Caki2 (cell line): Measurements from ENCODE around the gene EPS8L3. TPM values are rescaled to one million over a fixed set of nuclear protein-coding genes. Genes with fewer than 3 reads are reported as not detected.
A peak's percentile ranks its signal among the peaks of the same experiment; 100 is the strongest.
"Not testable (repeated sequence)": the region's sequence is repeated elsewhere in the genome, so short reads cannot be mapped to it uniquely, and the experiment has no call there.

Source experiments
- DNase-seq: peaks from one replicate; pipeline ENCODE4 v3.0.0-alpha.2; 2015; ENCODE audit warnings: low read depth
- in situ Hi-C: cut with HindIII; loops from 2 replicates; pipeline ENCODE4 v1.10.0; 2016; ENCODE audit warnings: low sequenced_read_pairs, low pct_unique_long_range_greater_than_20kb, mixed read lengths
- total RNA-seq: library from RNA; depleted of rRNA; stranded (reverse); fragments of >200 nt; shearing (Covaris generic); gene quantifications from 2 replicates; pipeline ENCODE4 v1.2.3, GENCODE V29; 2014; ENCODE audit warnings: low replicate concordance

The EPS8L3 gene
- total RNA-seq, 1 experiment from 2014 or later, result not detected

DNA sequence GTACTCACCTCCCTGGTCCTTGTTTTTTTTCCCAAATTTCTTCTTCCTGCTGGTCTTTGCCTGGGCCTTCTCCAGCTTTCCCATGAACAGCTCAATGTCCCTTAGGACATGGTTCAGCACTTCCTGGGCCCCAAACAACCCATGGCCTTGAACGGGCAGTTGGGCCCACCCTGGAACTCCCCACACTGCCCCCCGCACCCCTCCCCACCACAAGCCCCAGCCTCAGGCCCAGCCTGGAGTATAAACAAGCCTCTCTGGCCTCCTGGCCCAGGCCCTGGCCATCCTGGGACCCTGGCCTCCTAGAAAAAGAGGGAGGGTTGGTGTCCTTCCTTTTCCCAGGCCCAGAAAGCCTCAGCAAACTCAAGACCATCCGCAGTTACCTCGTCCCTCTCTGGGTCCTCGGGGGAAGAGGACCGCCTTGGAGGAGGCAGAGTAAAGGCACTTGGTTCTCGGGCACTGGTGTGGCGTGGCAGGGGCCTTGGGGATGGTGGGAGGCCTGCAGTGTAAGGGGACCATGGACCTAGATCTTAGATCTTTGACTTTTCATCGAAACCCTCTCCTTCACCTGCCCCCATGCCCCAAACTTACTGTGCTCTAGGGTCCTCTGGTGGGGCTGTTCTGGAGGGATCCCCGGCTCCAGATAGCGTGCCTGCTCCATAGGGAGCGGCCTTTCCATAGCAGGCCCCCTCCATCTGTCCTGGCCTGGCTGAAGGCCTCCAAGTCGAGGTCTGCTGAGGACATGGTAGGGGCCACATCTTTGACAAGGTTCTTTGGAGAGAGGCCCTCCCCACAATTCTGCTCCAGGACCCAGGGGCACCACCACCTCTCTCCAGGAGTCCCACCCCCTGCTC is 5.6 kb downstream of the EPS8L3 start:
- in situ Hi-C loops, result no loop called here
- DNase-seq, result no peak

DNA sequence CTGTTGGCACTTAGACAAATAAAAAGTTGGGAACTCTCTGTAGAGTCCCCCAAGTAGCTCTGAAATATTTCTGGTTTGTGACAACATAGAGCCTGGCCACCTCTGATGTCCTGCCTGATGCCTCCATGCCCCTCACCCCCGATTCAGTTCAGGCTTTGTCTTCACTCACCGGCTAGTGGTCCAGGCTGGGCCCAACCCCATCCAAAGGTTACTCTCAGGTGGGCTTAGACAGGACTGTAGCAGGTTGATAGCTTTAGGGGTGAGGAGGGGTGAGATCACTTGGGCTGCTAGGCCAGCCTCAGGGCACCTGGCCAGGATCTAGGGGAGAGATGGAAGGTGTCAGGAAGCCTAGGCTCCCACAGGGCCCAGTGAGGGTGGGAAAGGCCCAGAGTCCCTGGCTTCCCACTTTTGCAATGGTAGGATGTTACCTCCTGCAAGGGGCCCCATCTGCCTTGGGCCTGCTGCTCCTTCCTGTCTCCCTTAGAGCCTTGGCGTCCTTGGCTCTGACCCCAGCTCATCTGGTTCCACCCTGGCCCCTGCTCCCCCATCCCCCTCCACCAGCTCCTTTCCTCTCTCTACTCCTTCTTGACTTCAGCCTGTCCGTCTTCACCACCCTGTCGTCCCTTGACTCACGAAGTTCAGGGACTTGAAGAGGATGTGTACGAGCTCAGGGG is 6.7 kb downstream of the EPS8L3 start:
- no peak for DNase-seq
- in situ Hi-C loops, result no loop called here

DNA sequence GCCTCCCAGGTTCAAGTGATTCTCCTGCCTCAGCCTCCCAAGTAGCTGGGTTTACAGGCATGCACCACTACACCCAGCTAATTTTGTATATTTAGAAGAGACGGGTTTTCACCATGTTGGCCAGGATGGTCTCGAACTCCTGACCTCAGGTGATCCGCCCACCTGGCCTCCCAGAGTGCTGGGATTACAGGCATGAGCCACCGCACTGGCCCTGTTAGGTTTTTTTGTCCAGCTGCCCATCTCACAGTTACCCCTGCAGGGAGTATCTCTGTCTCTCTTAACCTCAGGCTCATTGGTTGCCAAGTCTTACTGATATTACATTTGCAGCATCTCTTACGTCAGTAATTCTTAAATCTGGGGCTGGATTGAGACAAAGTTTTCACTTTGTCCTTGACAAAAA is 7.4 kb downstream of the EPS8L3 start:
- DNase-seq, in situ Hi-C loops: not testable (repeated sequence)

DNA sequence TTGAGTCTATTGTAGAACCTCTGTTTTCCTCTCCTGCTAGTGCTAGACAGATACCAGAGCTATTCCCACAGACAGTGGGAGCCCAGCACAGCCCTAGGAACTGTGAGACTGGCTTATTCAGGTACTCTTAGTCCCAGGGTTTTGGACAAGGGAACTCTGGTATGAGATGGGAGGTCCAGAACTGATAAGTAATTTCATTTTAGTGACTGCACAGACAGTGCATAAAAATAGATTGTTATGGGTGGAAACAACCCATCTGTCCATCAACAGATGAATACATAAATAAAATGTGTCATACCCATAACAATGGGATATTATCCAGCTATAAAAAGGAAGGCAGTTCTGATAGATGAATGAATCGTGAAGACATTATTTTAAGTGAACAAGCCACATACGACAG is 9.0 kb downstream of the EPS8L3 start:
- in situ Hi-C loops, result no loop called here
- no peak for DNase-seq

DNA sequence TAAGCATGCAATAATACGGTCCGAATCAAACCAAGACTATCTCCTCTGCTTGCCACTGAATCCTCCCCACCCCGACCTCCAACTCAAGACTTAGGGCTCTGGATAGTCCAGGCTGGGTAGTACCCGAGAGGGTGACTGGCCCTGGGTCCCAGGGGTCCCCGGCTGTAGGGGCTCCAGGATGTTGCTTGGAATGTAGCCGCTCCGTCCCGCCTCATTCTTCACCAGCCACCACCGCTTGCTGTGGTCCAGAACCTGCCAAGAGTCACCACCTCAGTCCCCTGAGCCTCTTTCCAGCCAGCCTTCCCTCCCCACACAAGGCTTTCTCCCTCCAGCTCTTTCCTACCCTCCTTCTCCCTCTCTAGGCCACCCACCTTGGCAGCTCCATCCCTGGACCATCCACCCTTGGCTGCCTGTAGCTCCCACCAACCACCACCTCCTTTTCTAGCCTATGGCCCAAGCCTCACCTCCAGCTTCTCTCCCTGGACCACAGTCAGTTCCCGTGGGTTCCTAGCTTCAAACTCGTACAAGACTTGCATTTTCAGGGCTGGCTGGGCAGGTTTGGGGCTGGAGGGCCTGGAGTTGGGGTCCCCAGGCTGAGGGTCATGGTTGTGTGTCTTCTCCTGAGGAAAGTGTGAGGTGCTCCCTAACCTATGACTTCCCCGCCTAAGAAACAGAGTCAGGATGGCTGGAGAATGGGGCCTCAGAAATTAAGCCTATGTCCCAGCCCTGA is 12.0 kb downstream of the EPS8L3 start:
- in situ Hi-C loops, result no loop called here
- no peak for DNase-seq

DNA sequence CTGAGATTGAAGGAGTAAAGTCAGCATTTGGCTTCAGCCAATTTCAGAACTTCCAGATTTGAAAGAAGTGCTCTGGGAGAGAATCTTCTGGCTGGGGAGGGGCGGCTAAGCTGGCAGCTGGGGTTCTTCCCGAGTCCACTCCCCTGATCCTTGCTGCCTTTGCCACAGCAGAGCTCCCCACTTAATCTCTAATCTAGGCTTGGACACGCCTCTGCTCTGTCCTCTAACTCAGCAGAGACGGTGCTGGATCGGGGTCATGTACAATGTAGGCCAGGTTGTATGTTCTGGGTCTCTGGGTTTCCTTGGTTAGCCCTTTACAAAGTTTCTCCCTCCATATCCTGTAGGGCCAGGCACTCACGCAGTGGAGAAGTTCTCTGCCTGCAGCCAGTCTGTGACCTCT is 12.8 kb downstream of the EPS8L3 start:
- in situ Hi-C loops, result no loop called here
- no peak for DNase-seq

DNA sequence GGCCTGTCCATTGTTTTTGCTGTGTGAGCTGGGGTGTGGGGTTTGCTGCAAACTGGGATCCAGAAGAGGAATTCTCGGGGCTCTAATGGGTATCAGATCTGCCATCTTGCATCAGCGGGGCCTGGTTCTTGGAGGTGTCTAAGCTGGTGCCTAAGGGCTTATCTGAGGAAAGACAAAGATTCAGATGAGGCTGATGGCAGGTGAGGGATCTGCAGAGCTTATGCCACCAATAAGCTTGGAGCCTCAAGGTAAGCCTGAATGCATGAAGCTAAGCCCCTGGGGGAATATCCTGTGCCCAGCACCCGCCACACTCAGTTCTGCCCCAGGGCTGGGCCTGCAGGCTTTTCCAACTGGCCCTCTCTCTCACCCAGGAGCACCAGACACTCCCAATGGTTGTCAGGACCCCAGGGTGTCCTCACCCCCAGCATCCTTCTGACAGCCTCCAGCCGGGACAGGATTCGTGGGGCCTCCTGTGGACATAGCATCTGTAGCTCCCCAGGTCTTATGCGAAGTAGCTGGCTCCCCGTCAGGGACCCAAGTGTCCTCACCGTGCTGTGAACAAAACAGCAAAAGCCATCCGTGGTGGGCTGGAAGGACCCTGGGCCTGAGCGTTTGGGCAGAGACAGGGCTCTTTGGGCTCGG is 13.4 kb downstream of the EPS8L3 start:
- no peak for DNase-seq
- in situ Hi-C loops, result no loop called here

DNA sequence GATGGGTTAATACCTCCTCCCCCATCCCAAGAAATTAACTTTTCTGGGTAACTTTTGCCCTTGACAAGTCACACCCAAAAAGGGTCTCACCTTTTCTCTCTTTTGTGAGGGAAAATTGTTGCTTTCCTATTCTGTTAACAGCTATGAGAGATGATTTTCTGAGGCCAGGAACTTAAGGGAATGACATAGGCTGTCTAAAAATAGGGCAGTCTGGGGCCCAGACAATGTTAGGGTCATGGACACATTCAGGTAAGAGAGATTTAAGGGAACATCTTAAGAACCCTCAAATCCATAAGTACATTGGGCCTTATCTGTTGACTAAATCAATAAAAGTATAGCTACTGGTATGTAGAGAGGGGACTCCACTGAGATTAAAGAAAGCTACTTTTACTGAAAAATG is 14.5 kb downstream of the EPS8L3 start:
- DNase-seq, result no peak
- in situ Hi-C loops, result no loop called here

DNA sequence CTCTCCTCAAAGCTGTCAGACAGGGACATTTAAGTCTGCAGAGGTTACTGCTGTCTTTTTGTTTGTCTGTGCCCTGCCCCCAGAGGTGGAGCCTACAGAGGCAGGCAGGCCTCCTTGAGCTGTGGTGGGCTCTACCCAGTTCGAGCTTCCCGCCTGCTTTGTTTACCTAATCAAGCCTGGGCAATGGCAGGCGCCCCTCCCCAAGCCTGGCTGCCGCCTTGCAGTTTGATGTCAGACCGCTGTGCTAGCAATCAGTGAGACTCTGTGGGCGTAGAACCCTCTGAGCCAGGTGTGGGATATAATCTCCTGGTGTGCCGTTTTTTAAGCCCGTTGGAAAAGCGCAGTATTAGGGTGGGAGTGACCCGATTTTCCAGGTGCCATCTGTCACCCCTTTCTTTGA is 15.4 kb downstream of the EPS8L3 start:
- DNase-seq, in situ Hi-C loops: not testable (repeated sequence)

DNA sequence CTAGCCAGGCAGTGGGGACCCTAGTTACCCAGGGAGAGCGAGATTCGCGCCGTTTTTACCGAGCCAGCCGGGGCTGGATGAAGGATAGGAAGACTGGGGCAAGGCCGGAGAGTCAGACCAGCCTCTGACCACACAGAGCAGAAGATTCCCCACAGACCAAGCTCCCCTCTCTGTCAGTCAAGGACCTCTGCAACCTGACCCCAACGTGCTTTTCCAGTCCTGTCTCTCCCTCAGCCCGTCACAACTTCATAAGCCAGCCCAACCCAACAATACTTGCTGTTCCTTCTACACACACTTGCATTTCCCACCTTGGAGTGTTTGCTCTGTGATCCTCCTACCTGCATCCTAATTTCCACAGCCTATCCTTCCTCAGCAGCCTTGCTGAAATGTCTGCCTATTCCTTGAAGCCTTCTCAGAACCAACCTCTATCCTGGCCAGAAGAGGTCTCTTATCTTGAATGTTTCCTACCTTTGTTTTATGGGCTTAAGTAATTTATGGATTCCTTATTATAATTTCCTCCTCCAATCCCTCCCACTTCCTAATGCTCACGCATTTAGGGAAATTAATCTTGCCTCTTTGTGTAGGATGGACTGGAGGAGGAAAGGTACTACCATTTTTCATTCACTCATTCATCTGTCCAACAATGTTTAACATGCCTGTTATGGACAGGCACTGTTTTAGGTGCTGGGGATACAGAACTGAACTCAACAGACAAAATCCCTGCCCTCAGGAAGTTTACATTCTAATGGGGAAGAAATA is 22.9 kb downstream of the EPS8L3 start, which contains the start of gene GSTM3:
Gene GSTM3, minus strand, starts transcription at position 424 of the 759 bp plus-strand sequence. CDS start 751 bp downstream, outside the sequence.
- DNase-seq, result no peak
- in situ Hi-C loops, result no loop called here

DNA sequence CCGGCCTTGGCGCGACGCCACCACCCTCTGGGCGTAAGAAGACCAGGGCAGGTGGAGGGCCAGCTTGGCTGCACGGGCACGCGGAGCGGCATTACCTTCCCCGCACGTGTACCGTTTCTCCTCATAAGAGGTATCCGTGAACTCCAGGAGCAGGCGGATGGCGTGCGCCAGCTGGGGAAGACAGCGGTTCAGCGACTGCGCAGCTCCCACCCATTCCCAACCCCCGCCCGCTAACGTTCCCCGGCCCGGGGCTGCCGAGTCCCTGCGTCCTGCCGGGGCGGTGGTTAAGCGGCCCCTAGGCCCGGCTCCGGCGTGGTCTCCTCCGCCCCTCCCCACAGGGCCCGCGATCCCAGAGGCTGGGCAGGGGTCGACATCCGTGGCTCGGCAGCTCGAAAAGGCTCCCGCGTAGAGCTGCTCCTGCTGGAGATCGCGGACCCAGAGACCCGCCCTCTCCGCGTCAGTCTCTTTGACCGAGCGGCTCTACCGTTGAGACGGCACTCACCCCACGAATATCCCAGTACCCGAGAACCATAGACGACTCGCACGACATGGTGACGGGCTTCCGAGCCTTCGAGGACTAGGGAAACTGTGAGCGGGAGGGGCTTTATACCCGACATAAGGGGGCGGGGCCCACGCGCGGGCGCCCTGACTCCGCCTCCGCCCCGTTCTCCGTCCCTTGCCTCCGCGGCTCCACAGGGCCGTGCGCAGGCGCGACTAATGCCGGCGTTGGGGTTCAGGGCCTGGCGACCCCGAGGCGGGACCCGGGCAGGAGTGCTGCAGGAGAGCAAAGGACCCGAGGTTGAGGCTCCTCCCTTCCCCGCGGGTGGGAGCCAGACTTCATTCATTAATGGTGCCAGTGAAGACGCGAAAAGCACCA is 23.7 kb downstream of the EPS8L3 start:
- in situ Hi-C loops, result no loop called here
- peak; percentile 65 for DNase-seq

DNA sequence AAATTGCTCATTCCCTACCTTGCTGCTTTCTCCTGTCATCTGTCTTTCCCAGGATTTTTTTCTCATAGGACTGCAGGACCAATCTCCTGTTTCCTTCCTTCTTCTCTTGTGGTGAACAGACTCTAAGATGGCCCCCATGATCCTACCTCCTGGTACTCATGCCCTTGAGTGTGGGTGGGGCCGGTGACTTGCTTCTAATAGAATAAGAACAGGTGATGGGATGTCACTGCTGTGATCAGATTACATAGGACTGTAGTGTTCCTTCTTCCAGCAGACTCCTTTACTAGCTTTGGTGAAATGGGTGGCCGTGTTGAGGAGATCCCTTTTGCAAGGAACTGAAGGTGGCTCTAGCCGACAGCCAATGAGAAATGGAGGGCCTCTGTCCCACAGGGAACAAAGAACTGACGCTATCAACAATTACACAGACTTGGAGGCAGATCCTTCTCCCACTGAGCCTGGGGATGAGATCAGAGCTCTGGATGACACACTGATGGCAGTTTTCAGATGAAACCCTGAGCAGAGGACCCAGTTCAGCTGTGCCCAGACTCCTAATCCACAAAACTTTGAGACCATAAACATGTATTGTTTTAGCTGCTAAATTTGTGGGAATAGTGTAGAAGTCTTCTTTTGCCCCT is 30.4 kb downstream of the EPS8L3 start:
- no peak for DNase-seq
- in situ Hi-C loops, result no loop called here

DNA sequence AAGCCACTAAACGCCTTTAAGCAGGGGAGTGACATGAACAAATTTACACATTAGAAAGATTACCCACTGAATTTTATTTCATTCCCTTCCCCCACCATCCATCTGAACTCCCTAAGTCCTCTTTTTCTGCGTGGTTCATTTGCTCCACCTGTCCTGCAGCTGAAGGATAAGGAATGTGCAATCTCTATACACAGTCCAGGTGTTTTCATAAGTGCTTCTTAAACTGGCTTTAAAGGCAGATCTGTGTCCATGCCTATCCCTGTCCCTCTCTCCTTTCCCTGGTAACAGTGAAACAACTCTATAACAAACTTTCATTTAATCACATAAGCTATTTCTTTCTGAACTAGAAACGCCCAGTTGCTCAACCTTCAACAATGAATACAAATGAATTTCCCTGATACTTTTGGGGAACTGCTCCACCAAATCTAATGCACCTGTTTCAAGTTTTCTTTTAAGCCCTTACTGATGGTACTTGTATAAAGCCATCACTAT is 31.3 kb downstream of the EPS8L3 start:
- no peak for DNase-seq
- in situ Hi-C loops, result no loop called here

DNA sequence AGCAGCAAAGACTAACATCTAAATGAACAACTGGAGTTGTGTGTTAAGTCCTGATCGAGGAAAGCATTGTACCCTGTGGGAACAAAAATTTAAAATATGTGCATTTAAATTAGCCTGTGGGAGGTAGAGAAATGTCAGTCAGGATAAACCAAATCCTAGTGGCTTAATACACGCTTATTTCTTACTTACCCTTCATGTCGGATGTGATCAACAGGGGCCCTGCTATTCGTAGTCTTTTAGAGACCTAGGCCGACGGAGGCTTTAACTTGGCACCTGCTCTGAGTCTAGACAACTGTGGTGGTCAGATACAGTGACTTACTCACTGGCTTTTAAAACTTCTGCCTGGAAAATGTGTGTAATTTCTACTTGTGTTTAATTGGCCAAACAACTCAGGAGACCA is 33.1 kb downstream of the EPS8L3 start:
- in situ Hi-C loops, result no loop called here
- DNase-seq, result no peak

DNA sequence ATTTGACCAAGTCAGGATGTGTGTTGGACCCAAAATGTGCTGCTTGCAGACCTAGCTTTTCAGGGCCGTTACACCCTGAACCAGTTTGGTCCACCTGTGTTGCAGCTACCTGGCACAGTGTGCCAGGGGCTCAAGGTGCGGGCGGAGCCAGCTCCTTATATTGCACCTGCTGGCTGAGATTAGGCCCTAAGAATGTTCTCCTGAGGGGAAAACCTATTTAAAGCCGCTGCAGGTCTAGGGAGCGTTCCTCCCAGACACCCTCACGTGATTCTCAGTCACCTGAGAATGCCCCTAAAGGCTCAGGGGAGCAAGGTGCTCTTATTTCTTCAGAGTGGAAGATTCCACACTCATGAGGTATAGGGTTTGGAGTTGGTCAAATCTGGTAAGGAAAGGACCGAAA is 34.9 kb downstream of the EPS8L3 start:
- no peak for DNase-seq
- in situ Hi-C loops, result no loop called here

DNA sequence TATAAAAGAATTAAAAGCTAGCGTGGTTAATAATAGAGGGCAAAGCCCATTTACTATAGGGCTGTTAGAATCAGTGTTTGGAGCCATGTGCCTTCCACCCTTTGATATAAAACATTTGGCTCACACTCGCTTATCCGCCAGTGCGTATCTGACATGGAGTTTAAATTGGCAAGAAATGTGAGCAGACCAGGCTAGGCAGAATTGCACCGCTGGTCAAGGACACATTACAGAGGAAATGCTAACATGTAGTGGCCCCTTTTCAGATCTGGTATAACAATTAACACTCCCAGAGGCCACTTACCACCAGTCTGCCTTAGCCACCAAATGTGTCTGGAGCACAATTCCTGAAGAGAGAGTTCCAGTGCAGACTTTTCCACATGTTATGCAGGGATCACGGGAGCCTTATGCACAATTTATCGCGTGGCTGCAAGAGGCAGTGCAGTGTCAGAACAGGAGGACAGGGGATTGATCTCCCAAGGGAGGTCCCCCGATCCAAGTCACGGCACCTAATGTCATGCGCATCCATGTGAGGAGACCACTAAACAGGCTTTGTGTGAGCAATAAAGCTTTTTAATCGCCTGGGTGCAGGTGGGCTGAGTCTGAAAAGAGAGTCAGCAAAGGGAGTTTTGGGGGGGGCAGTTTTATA is 36.9 kb downstream of the EPS8L3 start:
- in situ Hi-C loops, result no loop called here
- DNase-seq, result no peak
